ENCODE data around the gene SOWAHA. TPM values are rescaled to one million over a fixed set of nuclear protein-coding genes. Genes with fewer than 3 reads are reported as not detected.

Gene SOWAHA
- total RNA-seq, 1 experiment from 2014 or later: 0.20 TPM

GRCh38 chr5:132859889-132860437 is 46.9 kb downstream of the SOWAHA start:
- Histone ChIP-seq H3K9ac (ENCODE audit: extremely low read depth, insufficient read length, low read length) (no peak overlapping the region), H2BK12ac (ENCODE audit: insufficient read length, low read depth, low read length) (no peak overlapping the region), H4K91ac (ENCODE audit: insufficient read length, low read depth, low read length) (no peak overlapping the region), H2BK15ac (ENCODE audit: low read depth, low read length) (no peak overlapping the region), H3K56ac (ENCODE audit: insufficient read length, low read depth, low read length) (no peak overlapping the region), H3K23ac (ENCODE audit: insufficient read length, low read depth, low read length) (no peak overlapping the region), H3K23me2 (ENCODE audit: insufficient read length, low read depth, low read length, poor library complexity, severe bottlenecking) (no peaks in the 10 kb centered on the region), H3K4me2 (ENCODE audit: insufficient read depth, insufficient read length, low read length) (no peak overlapping the region), H4K5ac (ENCODE audit: insufficient read length, low read depth, low read length) (no peak overlapping the region), H3K4me1 (ENCODE audit: insufficient read depth, low read length) (no peaks in the 10 kb centered on the region), H4K8ac (replicated peaks; ENCODE audit: insufficient read length, low read depth, low read length) (no peak overlapping the region), H2AFZ (ENCODE audit: low read length) (no peak overlapping the region), H3K18ac (ENCODE audit: insufficient read length, low read depth, low read length) (no peak overlapping the region), H3K27me3 (ENCODE audit: insufficient read depth, low read length) (no peaks in the 10 kb centered on the region), H3K27ac (ENCODE audit: insufficient read length, low read depth, low read length) (no peak overlapping the region), H3T11ph (ENCODE audit: low read length) (no peak overlapping the region), H3K14ac (ENCODE audit: insufficient read depth, low read length) (no peak overlapping the region), H3K79me1 (ENCODE audit: insufficient read depth, low read depth, low read length, poor library complexity, severe bottlenecking) (no peaks in the 10 kb centered on the region), H3K4ac (ENCODE audit: low read depth, low read length) (no peak overlapping the region), H3K79me2 (ENCODE audit: insufficient read depth, low read length) (no peaks in the 10 kb centered on the region), H3K9me3 (ENCODE audit: control insufficient read depth, low read depth, low read length) (no peaks in the 10 kb centered on the region), H2AK5ac (ENCODE audit: insufficient read length, low read length) (no peak overlapping the region), H2BK5ac (ENCODE audit: insufficient read length, low read length) (no peak overlapping the region), H2BK20ac (ENCODE audit: low read depth, low read length, poor library complexity, severe bottlenecking) (no peak overlapping the region), H2BK120ac (ENCODE audit: low read depth, low read length, poor library complexity, severe bottlenecking) (no peak overlapping the region), H4K20me1 (ENCODE audit: control insufficient read depth, insufficient read depth, insufficient read length) (no peaks in the 10 kb centered on the region)
- Mint-ChIP-seq H3K27me3 (ENCODE audit: low read depth) (peaks cover 2% of the 10 kb centered on the region), H3K4me1 (peaks cover 11 to 13% of the 10 kb centered on the region in 2 experiments), H3K9me3 (no peaks in the 10 kb centered on the region), H3K27ac (no peak overlapping the region), H3K4me3 (no peak overlapping the region), H3K36me3 (ENCODE audit: insufficient read depth in 1 of 3, low read depth in 3 of 3) (no peaks in the 10 kb centered on the region)
- DNase-seq: no peak
- no peak for TF ChIP-seq CTCF (conservative IDR thresholded peaks at IDR 0.05)
- no CpG with 5 or more reads among the region's 2 CpGs for WGBS (ENCODE audit: extremely low coverage, insufficient read length, low lambda C conversion rate)
